ENCODE results near the gene ZFHX3. TPM values are rescaled to one million over a fixed set of nuclear protein-coding genes. Genes with fewer than 3 reads are reported as not detected.

Gene ZFHX3
- total and polyA plus RNA-seq, 10 of the 15 experiments (the other 5 are each of a cell fraction or from before 2014, with no cell fraction given) = 0.68 to 8.6 (median 2.0) TPM

GRCh38 chr16:73066927-73067670 is 19.2 kb upstream of the ZFHX3 start (continued):
- TF ChIP-seq TBL1XR1 (IDR thresholded peaks at IDR 0.05; ENCODE audit: low read depth, low read length) (no peak), CUX1 (IDR thresholded peaks at IDR 0.05; ENCODE audit: insufficient replicate concordance, low read depth, low read length) (no peak), IRF4 (IDR thresholded peaks at IDR 0.05; ENCODE audit: low read depth, low read length) (no peak), CBFB (IDR thresholded peaks at IDR 0.05; ENCODE audit: low read depth) (no peak), MEF2A (IDR thresholded peaks at IDR 0.05; ENCODE audit: insufficient read depth, low read depth, low read length) (no peak), ZNF687 (IDR thresholded peaks at IDR 0.05) (no peak)
